Esophagus squamous epithelium (tissue), 4 donors: ENCODE data around the gene SMYD1.

Source experiments
- CTCF ChIP-seq, 6 experiments: fragments of 450-650 bp in 4 of 6; fragments of 200-600 bp in 2 of 6; sonication (generic) in 2 of 6; IDR thresholded peaks; one replicate each; pipeline ENCODE4 v1.5.1; 2016 to 2019; ENCODE audit warnings: antibody characterized with exemption in 6 of 6, mild to moderate bottlenecking in 4 of 6, moderate library complexity in 4 of 6
- POLR2A ChIP-seq, 4 donors: fragments of 450-650 bp; IDR thresholded peaks; one replicate each; pipeline ENCODE4 v1.6.1; 2017; ENCODE audit warnings: antibody characterized with exemption in 4 of 4, mild to moderate bottlenecking in 4 of 4, moderate library complexity in 3 of 4

DNA sequence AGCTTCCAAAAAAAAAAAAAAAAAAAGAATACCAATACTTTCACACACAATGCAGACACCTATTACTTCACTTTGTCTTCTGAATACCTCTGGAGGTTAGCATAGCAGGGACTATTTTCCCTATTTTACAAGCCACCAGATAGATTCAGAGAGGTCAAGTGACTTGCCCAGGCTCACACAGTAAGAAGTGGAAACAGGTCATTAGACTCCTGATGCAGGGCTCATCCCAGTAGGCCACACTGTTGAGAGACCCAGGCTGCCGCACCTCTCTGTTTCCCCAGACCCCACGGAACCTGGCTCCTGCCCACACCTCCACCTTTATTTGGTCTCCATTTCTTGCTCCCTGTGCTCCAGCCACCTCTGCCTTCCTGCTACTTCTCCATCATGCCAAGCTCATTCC is 19.4 kb downstream of the SMYD1 start:
- TF ChIP-seq POLR2A (IDR thresholded peaks at IDR 0.05) (no peak), CTCF (IDR thresholded peaks at IDR 0.05) (no peak)
